ENCODE data around the gene SLC16A2.

Gene SLC16A2

GRCh38 chrX:74421036-74421739 lies at the start of gene SLC16A2:
TSS of gene SLC16A2 (plus strand) at chrX:74421493. CDS start at chrX:74421638, 145 bp downstream.
- no peak for DNase-seq (ENCODE audit: low read depth in 1 of 2, low spot score in 1 of 2)

GRCh38 chrX:74372272-74372671 lies 49.0 kb upstream of the SLC16A2 start:
- DNase-seq (ENCODE audit: low read depth in 1 of 2, low spot score in 1 of 2) = no peak

- no peak for DNase-seq (ENCODE audit: low read depth in 1 of 2, low spot score in 1 of 2)
These were observed 44.0 kb upstream of the SLC16A2 start for GRCh38 chrX:74377282-74377681.

- peak; percentile 1 to 42 for DNase-seq (ENCODE audit: low read depth in 1 of 2, low spot score in 1 of 2)
These were observed 38.7 kb upstream of the SLC16A2 start for GRCh38 chrX:74382613-74383012.

- no peak for DNase-seq (ENCODE audit: low read depth in 1 of 2, low spot score in 1 of 2)
These were observed 37.7 kb upstream of the SLC16A2 start for GRCh38 chrX:74383611-74384010.

- no peak for DNase-seq (ENCODE audit: low read depth in 1 of 2, low spot score in 1 of 2)
These were observed 32.1 kb upstream of the SLC16A2 start for GRCh38 chrX:74389016-74389722.

- DNase-seq (ENCODE audit: low read depth in 1 of 2, low spot score in 1 of 2) = no peak
These were observed 25.7 kb upstream of the SLC16A2 start for GRCh38 chrX:74395556-74395955.

GRCh38 chrX:74405973-74406489 lies 15.3 kb upstream of the SLC16A2 start:
- DNase-seq (ENCODE audit: low read depth in 1 of 2, low spot score in 1 of 2) = no peak

- DNase-seq (ENCODE audit: low read depth in 1 of 2, low spot score in 1 of 2) = no peak
These were observed 13.0 kb upstream of the SLC16A2 start for GRCh38 chrX:74408304-74408703.

- no peak for DNase-seq (ENCODE audit: low read depth in 1 of 2, low spot score in 1 of 2)
These were observed 1.5 kb upstream of the SLC16A2 start for GRCh38 chrX:74419864-74420195.

- no peak for DNase-seq (ENCODE audit: low read depth in 1 of 2, low spot score in 1 of 2)
These were observed 877 bp upstream of the SLC16A2 start for GRCh38 chrX:74420196-74421035.

- DNase-seq (ENCODE audit: low read depth in 1 of 2, low spot score in 1 of 2) = no peak
These were observed 553 bp downstream of the SLC16A2 start for GRCh38 chrX:74421740-74422352.

- DNase-seq (ENCODE audit: low read depth in 1 of 2, low spot score in 1 of 2) = no peak
These were observed 1.4 kb downstream of the SLC16A2 start for GRCh38 chrX:74422576-74423288.

GRCh38 chrX:74423289-74423998 lies 2.2 kb downstream of the SLC16A2 start:
- no peak for DNase-seq (ENCODE audit: low read depth in 1 of 2, low spot score in 1 of 2)

GRCh38 chrX:74426071-74426470 lies 4.8 kb downstream of the SLC16A2 start:
- DNase-seq (ENCODE audit: low read depth in 1 of 2, low spot score in 1 of 2) = no peak

GRCh38 chrX:74426615-74427014 lies 5.3 kb downstream of the SLC16A2 start:
- DNase-seq (ENCODE audit: low read depth in 1 of 2, low spot score in 1 of 2) = no peak

GRCh38 chrX:74431797-74432196 lies 10.5 kb downstream of the SLC16A2 start:
- DNase-seq (ENCODE audit: low read depth in 1 of 2, low spot score in 1 of 2) = no peak

- DNase-seq (ENCODE audit: low read depth in 1 of 2, low spot score in 1 of 2) = no peak
These were observed 13.0 kb downstream of the SLC16A2 start for GRCh38 chrX:74434336-74434735.

GRCh38 chrX:74437530-74437929 lies 16.2 kb downstream of the SLC16A2 start:
- no peak for DNase-seq (ENCODE audit: low read depth in 1 of 2, low spot score in 1 of 2)

- no peak for DNase-seq (ENCODE audit: low read depth in 1 of 2, low spot score in 1 of 2)
These were observed 17.5 kb downstream of the SLC16A2 start for GRCh38 chrX:74438764-74439163.

Data from activated CD4-positive, alpha-beta T cell treated with anti-CD3 and anti-CD28 coated beads, Interleukin-2, amount 50 U/mL, for 24 hours (primary cell).